OCI-LY1 (cell line): ENCODE results near the gene KIF21A.

ENCODE experiments used
- H2AFZ ChIP-seq: fragments of 200-600 bp; sonication (generic), shearing (Covaris generic); 2 replicates; pipeline ENCODE4 v1.6.0; 2014; ENCODE audit warnings: antibody characterized with exemption, mild to moderate bottlenecking, low read length
- H3F3A ChIP-seq: fragments of 200-600 bp; sonication (generic), shearing (Covaris generic); 2 replicates; pipeline ENCODE4 v1.6.0; 2014; ENCODE audit warnings: mild to moderate bottlenecking, antibody characterized with exemption, low read length, moderate library complexity; ENCODE audit not compliant: insufficient read depth
- H3K27ac ChIP-seq: fragments of 200-600 bp; sonication (generic); 2 replicates; pipeline ENCODE4 v1.5.1; 2014; ENCODE audit warnings: low read length, mixed run types, mild to moderate bottlenecking, low read depth; ENCODE audit not compliant: poor library complexity, severe bottlenecking
- H3K27me3 ChIP-seq: fragments of 200-600 bp; sonication (generic); 2 replicates; pipeline ENCODE4 v1.6.0; 2014; ENCODE audit warnings: antibody characterized with exemption, mild to moderate bottlenecking, low read length, moderate library complexity; ENCODE audit not compliant: insufficient read depth
- H3K36me3 ChIP-seq: fragments of 200-600 bp; sonication (generic); 2 replicates; pipeline ENCODE4 v1.6.1; 2014; ENCODE audit warnings: mild to moderate bottlenecking, antibody characterized with exemption, low read length, moderate library complexity, mixed read lengths; ENCODE audit not compliant: insufficient read depth
- H3K4me1 ChIP-seq: fragments of 200-600 bp; sonication (generic); 2 replicates; pipeline ENCODE4 v1.5.1; 2014; ENCODE audit warnings: mild to moderate bottlenecking, low read length, moderate library complexity; ENCODE audit not compliant: insufficient read depth, severe bottlenecking
- H3K4me2 ChIP-seq: fragments of 200-600 bp; sonication (generic), shearing (Covaris generic); 2 replicates; pipeline ENCODE4 v1.6.1; 2014; ENCODE audit warnings: low read length
- H3K4me3 ChIP-seq: fragments of 200-600 bp; sonication (generic); 2 replicates; pipeline ENCODE4 v1.5.1; 2014; ENCODE audit warnings: low read length, low read depth, mild to moderate bottlenecking, mixed read lengths; ENCODE audit not compliant: poor library complexity, severe bottlenecking
- H3K79me2 ChIP-seq: fragments of 200-600 bp; shearing (Covaris generic); 2 replicates; pipeline ENCODE4 v1.6.1; 2016; ENCODE audit warnings: mixed run types, low read length, mixed read lengths; ENCODE audit not compliant: insufficient read depth
- H3K9ac ChIP-seq: fragments of 200-600 bp; sonication (generic), shearing (Covaris generic); 2 replicates; pipeline ENCODE4 v1.6.1; 2014; ENCODE audit warnings: mild to moderate bottlenecking, low read length, mixed read lengths
- H3K9me2 ChIP-seq: fragments of 200-600 bp; sonication (generic), shearing (Covaris generic); 2 replicates; pipeline ENCODE4 v1.6.1; 2014; ENCODE audit warnings: low read depth, mild to moderate bottlenecking, low read length, mixed read lengths
- H3K9me3 ChIP-seq: fragments of 200-600 bp; shearing (Covaris generic); 2 replicates; pipeline ENCODE4 v1.6.1; 2014; ENCODE audit warnings: low read length, mixed read lengths
- H4K20me1 ChIP-seq: fragments of 200-600 bp; sonication (generic), shearing (Covaris generic); 2 replicates; pipeline ENCODE4 v1.6.0; 2016; ENCODE audit warnings: mild to moderate bottlenecking, low read length; ENCODE audit not compliant: insufficient read depth
- CTCF ChIP-seq: fragments of 200-600 bp; sonication (generic), shearing (Covaris generic); IDR thresholded peaks from 2 replicates; pipeline ENCODE4 v1.5.1; 2017; ENCODE audit warnings: mild to moderate bottlenecking, antibody characterized with exemption, low read length, moderate library complexity, mixed read lengths
- EZH2 ChIP-seq: fragments of 200-600 bp; sonication (generic), shearing (Covaris generic); IDR thresholded peaks from 2 replicates; pipeline ENCODE4 v1.8.0; 2017; ENCODE audit warnings: borderline replicate concordance, mixed run types, mild to moderate bottlenecking, antibody characterized with exemption, low read length, moderate library complexity, mixed read lengths

KIF21A gene

GRCh38 chr12:39413836-39414771 lies 28.8 kb downstream of the KIF21A start:
- no peak overlapping the region for H3K4me2 ChIP-seq
- H3K4me3 ChIP-seq = no peak overlapping the region
- no peaks in the 10 kb centered on the region for H3K27me3 ChIP-seq
- no peak overlapping the region for H3K9ac ChIP-seq
- no peaks in the 10 kb centered on the region for H3K79me2 ChIP-seq
- peaks cover 5% of the 10 kb centered on the region; the same call in 1 of the 2 replicates for H3K36me3 ChIP-seq
- no peaks in the 10 kb centered on the region for H3K9me3 ChIP-seq
- H2AFZ ChIP-seq = no peak overlapping the region
- no peaks in the 10 kb centered on the region for H3K9me2 ChIP-seq
- no peak for TF ChIP-seq EZH2
- no peak for TF ChIP-seq CTCF
- H3K27ac ChIP-seq = peak overlapping the region; percentile 52
- H4K20me1 ChIP-seq = no peaks in the 10 kb centered on the region
- peaks cover 33% of the 10 kb centered on the region for H3K4me1 ChIP-seq
- no peaks in the 10 kb centered on the region for H3F3A ChIP-seq

- Histone ChIP-seq H2AFZ (no peak overlapping the region), H3K4me3 (no peak overlapping the region), H3K9ac (no peak overlapping the region), H3K27me3 (no peaks in the 10 kb centered on the region), H3K4me1 (peaks cover 34% of the 10 kb centered on the region), H3K27ac (no peak overlapping the region), H3K36me3 (peaks cover 5% of the 10 kb centered on the region; the same call in 1 of the 2 replicates), H3K9me3 (no peaks in the 10 kb centered on the region), H3K9me2 (no peaks in the 10 kb centered on the region), H4K20me1 (no peaks in the 10 kb centered on the region), H3K79me2 (no peaks in the 10 kb centered on the region), H3F3A (no peaks in the 10 kb centered on the region), H3K4me2 (no peak overlapping the region)
- no peak for TF ChIP-seq CTCF
- TF ChIP-seq EZH2 = no peak
Measured at GRCh38 chr12:39412210-39412609, 30.7 kb downstream of the KIF21A start.

- Histone ChIP-seq H3K79me2 (peaks cover 4% of the 10 kb centered on the region; the same call in 1 of the 2 replicates), H3K36me3 (no peaks in the 10 kb centered on the region), H4K20me1 (no peaks in the 10 kb centered on the region), H3K9me2 (no peaks in the 10 kb centered on the region), H3K27ac (peak overlapping the region; percentile 72), H3K4me1 (peaks cover 46% of the 10 kb centered on the region), H3F3A (no peaks in the 10 kb centered on the region), H2AFZ (no peak overlapping the region), H3K27me3 (no peaks in the 10 kb centered on the region), H3K4me3 (no peak overlapping the region), H3K9ac (no peak overlapping the region; the same call in 1 of the 2 replicates), H3K4me2 (peak overlapping the region; percentile 43; the same call in 1 of the 2 replicates), H3K9me3 (no peaks in the 10 kb centered on the region)
- TF ChIP-seq EZH2 (no peak), CTCF (no peak)
Measured at GRCh38 chr12:39406262-39406661, 36.7 kb downstream of the KIF21A start.
